Measurements from ENCODE around the gene NRXN3. TPM values are rescaled to one million over a fixed set of nuclear protein-coding genes. Genes with fewer than 3 reads are reported as not detected.

The NRXN3 gene
- total RNA-seq, 2 experiments from 2014 or later, result not detected

- no peak overlapping the region for H3K27ac ChIP-seq (ENCODE audit: low read depth, low read length, poor library complexity, severe bottlenecking)
- BruUV-seq (replicated peaks), result no TSS peak
- no peak overlapping the region for H2AFZ ChIP-seq (ENCODE audit: low read length)
- CTCF ChIA-PET (ENCODE audit: unreplicated experiment), result no interaction called here
- no peaks in the 10 kb centered on the region for H3K9me3 ChIP-seq (ENCODE audit: low read length)
- no peak overlapping the region for H3K4me3 ChIP-seq (ENCODE audit: low read depth, low read length, poor library complexity, severe bottlenecking)
- no peak for DNase-seq (ENCODE audit: low spot score)
- H3K36me3 ChIP-seq (ENCODE audit: insufficient read depth, low read length), result no peaks in the 10 kb centered on the region
- TF ChIP-seq, protein P1, sequence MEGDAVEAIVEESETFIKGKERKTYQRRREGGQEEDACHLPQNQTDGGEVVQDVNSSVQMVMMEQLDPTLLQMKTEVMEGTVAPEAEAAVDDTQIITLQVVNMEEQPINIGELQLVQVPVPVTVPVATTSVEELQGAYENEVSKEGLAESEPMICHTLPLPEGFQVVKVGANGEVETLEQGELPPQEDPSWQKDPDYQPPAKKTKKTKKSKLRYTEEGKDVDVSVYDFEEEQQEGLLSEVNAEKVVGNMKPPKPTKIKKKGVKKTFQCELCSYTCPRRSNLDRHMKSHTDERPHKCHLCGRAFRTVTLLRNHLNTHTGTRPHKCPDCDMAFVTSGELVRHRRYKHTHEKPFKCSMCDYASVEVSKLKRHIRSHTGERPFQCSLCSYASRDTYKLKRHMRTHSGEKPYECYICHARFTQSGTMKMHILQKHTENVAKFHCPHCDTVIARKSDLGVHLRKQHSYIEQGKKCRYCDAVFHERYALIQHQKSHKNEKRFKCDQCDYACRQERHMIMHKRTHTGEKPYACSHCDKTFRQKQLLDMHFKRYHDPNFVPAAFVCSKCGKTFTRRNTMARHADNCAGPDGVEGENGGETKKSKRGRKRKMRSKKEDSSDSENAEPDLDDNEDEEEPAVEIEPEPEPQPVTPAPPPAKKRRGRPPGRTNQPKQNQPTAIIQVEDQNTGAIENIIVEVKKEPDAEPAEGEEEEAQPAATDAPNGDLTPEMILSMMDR (conservative IDR thresholded peaks at IDR 0.05; ENCODE audit: low read length), result no peak
- no peak for TF ChIP-seq EZH2phosphoT487 (IDR thresholded peaks at IDR 0.05; ENCODE audit: borderline replicate concordance, low read depth, low read length)
- H3K4me2 ChIP-seq (ENCODE audit: low read length), result no peak overlapping the region
- H3K9me2 ChIP-seq (ENCODE audit: insufficient read depth, low read length), result no peaks in the 10 kb centered on the region
- H4K20me1 ChIP-seq (ENCODE audit: insufficient read depth, low read length), result no peaks in the 10 kb centered on the region
- intact Hi-C loops (cut with micrococcal nuclease; ENCODE audit: unreplicated experiment), result no loop called here
- H3K79me2 ChIP-seq (ENCODE audit: insufficient read depth, low read depth, low read length), result no peaks in the 10 kb centered on the region
- POLR2A ChIA-PET, result interaction anchor here (0.6 kb wide), 1 partner anchor 486 kb away, joined by 3 read pairs; no protein-coding TSS in a partner anchor
- no peaks in the 10 kb centered on the region for H3K4me1 ChIP-seq (ENCODE audit: insufficient read depth, low read length, poor library complexity, severe bottlenecking)
Observed at GRCh38 chr14:79320561-79320960, 1150.4 kb downstream of the NRXN3 start.

DNA sequence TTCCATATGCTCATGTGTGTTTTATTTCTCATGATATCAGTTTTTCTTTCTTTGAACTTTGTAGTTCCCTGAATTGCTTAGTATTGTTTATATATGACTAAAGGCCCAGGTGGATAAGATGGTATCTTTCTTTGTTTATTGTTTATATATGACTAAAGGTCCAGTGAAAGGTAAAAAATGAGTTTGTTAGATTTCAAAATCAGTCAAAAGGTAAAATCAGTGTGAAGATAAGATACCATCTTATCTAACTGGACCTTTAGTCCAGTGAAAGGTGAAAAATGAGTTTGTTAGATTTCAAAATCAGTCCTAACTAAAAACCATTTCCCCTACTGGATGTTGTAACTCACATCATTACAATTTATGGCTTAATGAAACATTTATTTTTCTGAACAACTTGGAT is 1150.9 kb downstream of the NRXN3 start:
- TF ChIP-seq, protein P1 (conservative IDR thresholded peaks at IDR 0.05; ENCODE audit: low read length), result no peak
- no peak for TF ChIP-seq EZH2phosphoT487 (IDR thresholded peaks at IDR 0.05; ENCODE audit: borderline replicate concordance, low read depth, low read length)
- H3K36me3 ChIP-seq (ENCODE audit: insufficient read depth, low read length), result no peaks in the 10 kb centered on the region
- H3K9me2 ChIP-seq (ENCODE audit: insufficient read depth, low read length), result no peaks in the 10 kb centered on the region
- H3K4me3 ChIP-seq (ENCODE audit: low read depth, low read length, poor library complexity, severe bottlenecking), result no peak overlapping the region
- no peaks in the 10 kb centered on the region for H4K20me1 ChIP-seq (ENCODE audit: insufficient read depth, low read length)
- no peaks in the 10 kb centered on the region for H3K4me1 ChIP-seq (ENCODE audit: insufficient read depth, low read length, poor library complexity, severe bottlenecking)
- H3K4me2 ChIP-seq (ENCODE audit: low read length), result no peak overlapping the region
- no peak for DNase-seq (ENCODE audit: low spot score)
- H3K27ac ChIP-seq (ENCODE audit: low read depth, low read length, poor library complexity, severe bottlenecking), result no peak overlapping the region
- H3K9me3 ChIP-seq (ENCODE audit: low read length), result no peaks in the 10 kb centered on the region
- ChIA-PET CTCF (ENCODE audit: unreplicated experiment) (no interaction called here), POLR2A (interaction anchor here (0.6 kb wide), 1 partner anchor 485 kb away, joined by 3 read pairs; no protein-coding TSS in a partner anchor)
- intact Hi-C loops (cut with micrococcal nuclease; ENCODE audit: unreplicated experiment), result no loop called here
- H2AFZ ChIP-seq (ENCODE audit: low read length), result no peak overlapping the region
- BruUV-seq (replicated peaks), result no TSS peak
- no peaks in the 10 kb centered on the region for H3K79me2 ChIP-seq (ENCODE audit: insufficient read depth, low read depth, low read length)

DNA sequence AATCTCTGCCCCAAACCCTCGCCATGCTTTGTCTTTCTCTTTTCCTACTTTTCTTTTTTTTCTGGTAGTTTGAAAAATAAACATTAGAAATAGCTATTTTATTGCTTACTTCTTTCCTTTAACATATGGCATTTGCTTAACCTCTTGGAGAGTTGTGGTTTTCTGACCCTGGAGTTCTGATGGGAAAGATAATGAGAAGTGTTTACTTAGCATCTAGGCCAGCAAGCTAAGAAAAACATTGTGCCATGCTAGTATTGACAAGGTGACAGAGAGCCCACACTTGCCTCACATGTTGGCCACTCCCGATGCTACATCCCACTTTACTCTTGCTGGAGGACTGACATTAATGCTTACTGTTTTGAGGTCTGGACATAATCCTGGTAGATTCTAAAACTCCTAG is 1154.9 kb downstream of the NRXN3 start:
- H3K79me2 ChIP-seq (ENCODE audit: insufficient read depth, low read depth, low read length), result no peaks in the 10 kb centered on the region
- H3K9me3 ChIP-seq (ENCODE audit: low read length), result no peaks in the 10 kb centered on the region
- H3K4me3 ChIP-seq (ENCODE audit: low read depth, low read length, poor library complexity, severe bottlenecking), result no peak overlapping the region
- no peaks in the 10 kb centered on the region for H3K9me2 ChIP-seq (ENCODE audit: insufficient read depth, low read length)
- intact Hi-C loops (cut with micrococcal nuclease; ENCODE audit: unreplicated experiment), result no loop called here
- CTCF ChIA-PET (ENCODE audit: unreplicated experiment), result no interaction called here
- no peaks in the 10 kb centered on the region for H3K4me1 ChIP-seq (ENCODE audit: insufficient read depth, low read length, poor library complexity, severe bottlenecking)
- no peaks in the 10 kb centered on the region for H4K20me1 ChIP-seq (ENCODE audit: insufficient read depth, low read length)
- H3K27ac ChIP-seq (ENCODE audit: low read depth, low read length, poor library complexity, severe bottlenecking), result no peak overlapping the region
- H3K4me2 ChIP-seq (ENCODE audit: low read length), result no peak overlapping the region
- POLR2A ChIA-PET, result no interaction called here
- no peaks in the 10 kb centered on the region for H3K36me3 ChIP-seq (ENCODE audit: insufficient read depth, low read length)
- TF ChIP-seq, protein P1 (conservative IDR thresholded peaks at IDR 0.05; ENCODE audit: low read length), result no peak
- TF ChIP-seq EZH2phosphoT487 (IDR thresholded peaks at IDR 0.05; ENCODE audit: borderline replicate concordance, low read depth, low read length), result no peak
- H2AFZ ChIP-seq (ENCODE audit: low read length), result no peak overlapping the region
- DNase-seq (ENCODE audit: low spot score), result no peak
- BruUV-seq (replicated peaks), result no TSS peak
